ENCODE data around the gene RETREG1.
"Not testable (repeated sequence)": the region's sequence is repeated elsewhere in the genome, so short reads cannot be mapped to it uniquely, and the experiment has no call there.

RETREG1 gene

GRCh38 chr5:16615741-16616535 is 859 bp downstream of the RETREG1 start:
- no peak for DNase-seq

- DNase-seq = no peak
These were observed 4.8 kb downstream of the RETREG1 start for GRCh38 chr5:16612007-16612406.

GRCh38 chr5:16610896-16611295 is 5.9 kb downstream of the RETREG1 start:
- DNase-seq = not testable (repeated sequence)

GRCh38 chr5:16609412-16609811 is 7.4 kb downstream of the RETREG1 start:
- no peak for DNase-seq

GRCh38 chr5:16606628-16607027 is 10.2 kb downstream of the RETREG1 start:
- DNase-seq = no peak

- DNase-seq = no peak
These were observed 13.1 kb downstream of the RETREG1 start for GRCh38 chr5:16603701-16604100.

- no peak for DNase-seq
These were observed 13.5 kb downstream of the RETREG1 start for GRCh38 chr5:16603295-16603694.

- no peak for DNase-seq
These were observed 14.6 kb downstream of the RETREG1 start for GRCh38 chr5:16602182-16602581.

GRCh38 chr5:16600946-16601345 is 15.9 kb downstream of the RETREG1 start:
- no peak for DNase-seq

- DNase-seq = peak; percentile 34
These were observed 16.4 kb downstream of the RETREG1 start for GRCh38 chr5:16600397-16600796.

GRCh38 chr5:16597946-16598694 is 18.7 kb downstream of the RETREG1 start:
- no peak for DNase-seq

- peak; percentile 50 for DNase-seq
These were observed 20.2 kb downstream of the RETREG1 start for GRCh38 chr5:16596581-16596940.

GRCh38 chr5:16595881-16596580 is 20.8 kb downstream of the RETREG1 start:
- DNase-seq = no peak

GRCh38 chr5:16593628-16594027 is 23.2 kb downstream of the RETREG1 start:
- DNase-seq = no peak

- DNase-seq = peak; percentile 76
These were observed 23.8 kb downstream of the RETREG1 start for GRCh38 chr5:16593013-16593412.

GRCh38 chr5:16592255-16592654 is 24.5 kb downstream of the RETREG1 start:
- no peak for DNase-seq

- no peak for DNase-seq
These were observed 26.1 kb downstream of the RETREG1 start for GRCh38 chr5:16590685-16591084.

- DNase-seq = no peak
These were observed 27.1 kb downstream of the RETREG1 start for GRCh38 chr5:16589658-16590057.

GRCh38 chr5:16588434-16589214 is 28.2 kb downstream of the RETREG1 start:
- no peak for DNase-seq

GRCh38 chr5:16586556-16586955 is 30.2 kb downstream of the RETREG1 start:
- no peak for DNase-seq

- DNase-seq = no peak
These were observed 31.6 kb downstream of the RETREG1 start for GRCh38 chr5:16585041-16585667.

GRCh38 chr5:16582081-16582480 is 34.7 kb downstream of the RETREG1 start:
- no peak for DNase-seq
